Measurements from ENCODE around the gene MORC4. TPM values are rescaled to one million over a fixed set of nuclear protein-coding genes. Genes with fewer than 3 reads are reported as not detected.

MORC4 gene
- total RNA-seq, result 10.5 and 13.5 TPM in 2 replicates

GRCh38 chrX:107000013-107000515 lies at the start of gene MORC4:
Gene MORC4 (minus strand): TSS chrX:107000212. CDS start chrX:106999969, 243 bp downstream.

DNA sequence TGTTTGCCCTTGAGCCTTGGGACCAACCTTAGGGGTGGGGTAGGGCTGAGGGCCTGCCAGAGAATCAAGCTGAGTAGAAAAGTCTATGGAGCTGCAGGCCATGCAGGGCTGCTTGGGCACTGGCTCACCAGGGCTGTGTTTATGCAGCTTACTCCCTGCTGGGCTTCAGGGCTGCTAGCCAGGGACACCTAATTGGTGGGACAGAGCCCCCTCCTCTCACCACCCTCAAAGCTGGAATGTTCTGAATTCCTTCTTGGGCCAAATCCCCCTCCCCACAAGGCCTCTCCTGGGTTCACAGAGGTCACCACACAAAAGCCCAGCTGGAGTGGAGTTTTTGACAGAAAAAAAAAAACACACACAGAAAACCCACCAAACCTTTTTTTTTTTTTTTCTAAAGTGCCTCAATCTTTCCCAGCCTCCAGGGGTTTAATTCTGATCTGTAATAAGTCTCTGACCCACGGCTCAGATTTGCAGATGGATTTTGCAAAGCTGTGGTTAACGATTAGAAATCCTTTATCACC lies 80.0 kb downstream of the MORC4 start, which contains the start of gene CLDN2:
Gene CLDN2 (plus strand): TSS at position 471 of the 521 bp plus-strand sequence. CDS start 7,827 bp downstream, outside the sequence.

GRCh38 chrX:106903291-106903824 lies 96.7 kb downstream of the MORC4 start, which contains the start of gene RIPPLY1:
Gene RIPPLY1 (minus strand): TSS chrX:106903341. CDS start chrX:106903287, 54 bp downstream.

Other genes starting within 250 kb of the MORC4 start
- gene TBC1D8B, start 197.5 kb downstream of the MORC4 start, total RNA-seq, result 1.9 and 2.4 TPM in 2 replicates
- 0.16 and 0.51 TPM in 2 replicates for gene RIPPLY1, start 96.9 kb downstream of the MORC4 start, total RNA-seq
- 2.0 and 9.3 TPM in 2 replicates for gene CLDN2, start 79.8 kb downstream of the MORC4 start, total RNA-seq
- gene RBM41, start 118.6 kb upstream of the MORC4 start, total RNA-seq, result 5.7 TPM in 2 replicates
- 0.38 and 1.8 TPM in 2 replicates for gene NUP62CL, start 206.2 kb upstream of the MORC4 start, total RNA-seq
- not detected in 2 replicates for gene DNAAF6, start 206.4 kb upstream of the MORC4 start, total RNA-seq

Measured in mesangial cell (primary cell).